A673 (cell line): ENCODE measurements around the gene MAMDC4.

ENCODE experiments used
- CTCF ChIP-seq: fragments of 300-800, 200-600 bp; sonication (generic); conservative IDR thresholded peaks from 2 replicates; pipeline ENCODE4 v1.5.1; 2017; ENCODE audit warnings: low read depth, mild to moderate bottlenecking, antibody characterized with exemption, low read length, moderate library complexity, mixed read lengths
- EZH2 ChIP-seq: fragments of 200-600 bp; sonication (generic); IDR thresholded peaks from 2 replicates; pipeline ENCODE4 v1.6.1; 2017; ENCODE audit warnings: borderline replicate concordance, low read depth, mild to moderate bottlenecking, mixed read lengths, antibody characterized with exemption, low read length; ENCODE audit not compliant: poor library complexity, severe bottlenecking

GRCh38 chr9:136805207-136805740, 46.9 kb upstream of the MAMDC4 start:
- TF ChIP-seq CTCF (no peak), EZH2 (no peak)
